Activated CD4-positive, alpha-beta T cell treated with anti-CD3 and anti-CD28 coated beads, Interleukin-2, amount 50 U/mL, for 24 hours (primary cell): ENCODE measurements around the gene CRTC1.

Experiments
- DNase-seq, 2 donors: peaks; one replicate each; pipeline ENCODE4 v3.0.0-alpha.2; 2020; ENCODE audit warnings: low read depth in 1 of 2, low spot score in 1 of 2

CRTC1 gene

DNA sequence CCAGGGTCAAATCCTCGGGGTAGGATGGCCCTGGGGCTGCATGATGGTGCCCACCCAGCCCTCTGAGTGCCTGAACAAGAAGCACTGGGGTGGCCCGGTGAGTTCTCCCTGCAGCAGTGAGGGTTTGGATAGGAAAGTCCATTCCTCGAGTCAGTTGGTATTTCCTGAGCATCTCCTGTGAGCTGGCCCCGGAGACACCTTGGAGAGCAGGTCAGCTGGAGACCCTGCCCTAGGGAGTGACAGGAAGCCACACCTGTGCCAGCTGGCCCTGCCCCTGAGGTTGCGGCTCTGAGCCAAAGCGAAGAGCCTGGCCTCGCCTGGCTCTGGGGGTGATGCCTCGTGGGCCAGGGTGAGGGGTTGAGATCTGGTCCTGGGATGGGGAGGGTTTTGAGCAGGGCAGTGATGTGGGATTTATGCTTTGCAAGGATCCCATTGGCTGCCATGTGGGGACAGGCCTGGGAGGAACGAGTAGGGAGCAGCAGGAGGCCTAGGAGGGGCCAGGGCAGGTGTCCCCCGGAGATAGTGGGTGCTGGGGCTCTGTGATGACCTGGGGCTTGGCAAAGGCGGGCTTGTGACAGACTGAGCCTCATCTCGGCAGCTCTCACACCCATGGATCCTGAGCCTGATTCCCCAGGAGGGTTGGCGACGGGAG is 16.0 kb downstream of the CRTC1 start:
- DNase-seq = no peak

DNA sequence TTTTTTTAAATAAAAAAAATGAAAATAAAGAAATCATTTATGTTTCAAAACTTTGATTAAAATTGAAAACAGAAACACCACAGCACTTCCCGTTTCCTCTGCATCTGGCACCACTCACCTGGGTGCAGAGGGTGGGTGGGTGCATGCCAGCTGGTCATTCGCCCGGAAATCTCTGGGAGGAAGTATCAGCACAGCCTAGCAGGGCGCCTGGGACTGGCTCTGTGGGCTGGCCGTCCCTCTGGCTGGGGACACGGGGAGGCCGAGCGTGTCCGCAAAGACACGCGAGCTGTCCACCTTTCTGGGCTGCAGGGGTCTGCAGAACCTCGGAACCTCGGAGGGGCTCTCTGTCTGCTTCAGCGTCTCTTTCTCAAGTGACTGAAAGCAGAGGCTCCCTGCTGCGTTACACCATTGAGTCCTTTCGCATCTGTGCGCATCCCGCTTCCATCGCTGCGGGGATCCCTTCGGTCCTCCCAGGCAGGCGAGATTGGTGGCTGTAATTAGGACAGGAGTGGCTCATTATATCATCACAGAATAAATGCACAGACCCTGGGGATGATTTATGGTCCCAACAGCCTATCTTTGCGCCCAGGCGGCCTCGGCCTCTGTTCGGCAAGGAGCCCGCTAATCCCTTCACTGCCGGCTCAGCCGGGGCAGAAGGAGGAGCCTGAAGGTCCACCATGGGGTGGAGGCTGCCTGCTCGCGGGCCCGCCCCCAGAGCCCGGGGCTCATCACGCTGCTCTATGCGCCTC is 17.2 kb downstream of the CRTC1 start:
- DNase-seq = peak; percentile 28 to 48

GRCh38 chr19:18701250-18701608 is 17.7 kb downstream of the CRTC1 start:
- DNase-seq = no peak

GRCh38 chr19:18704054-18704453 is 20.6 kb downstream of the CRTC1 start:
- no peak for DNase-seq

DNA sequence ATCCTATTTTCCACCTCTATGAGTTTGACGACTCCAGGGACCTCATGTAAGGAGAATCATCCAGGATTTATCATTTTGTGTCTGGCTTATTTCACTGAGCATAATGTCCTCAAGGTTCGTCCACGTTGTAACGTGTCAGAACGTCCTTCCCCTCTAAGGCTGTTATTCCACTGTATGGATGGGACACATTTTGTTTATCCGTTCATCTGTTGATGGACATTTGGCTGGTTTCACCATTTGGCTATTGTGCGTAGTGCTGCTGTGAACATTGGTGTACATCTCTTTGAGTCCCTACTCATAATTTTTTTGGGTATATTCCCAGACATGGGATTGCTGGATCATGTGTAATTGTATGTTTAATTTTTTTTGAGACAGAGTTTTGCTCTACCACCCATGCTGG is 21.5 kb downstream of the CRTC1 start:
- DNase-seq = no peak

- no peak for DNase-seq
Measured at GRCh38 chr19:18708452-18709231, 25.2 kb downstream of the CRTC1 start.

DNA sequence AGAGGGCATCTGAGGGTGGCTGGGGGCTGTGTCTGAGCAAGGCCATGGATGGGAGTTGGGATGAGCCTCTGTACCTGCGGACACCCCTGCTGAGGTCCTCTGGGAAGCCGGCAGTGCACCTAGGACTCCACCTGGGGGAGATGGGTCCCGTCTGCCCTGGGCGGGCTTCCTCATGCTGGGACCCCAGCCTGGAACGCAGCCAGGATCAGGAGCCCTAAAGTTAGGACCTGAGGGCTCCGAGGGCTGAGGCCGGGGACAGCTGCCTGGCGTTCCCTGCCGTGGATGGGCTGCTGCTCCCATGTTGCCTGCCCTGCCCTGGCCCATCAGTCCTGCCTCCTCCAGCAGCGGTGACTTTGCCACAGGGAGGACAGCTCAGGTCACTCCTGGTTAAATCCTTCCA is 26.1 kb downstream of the CRTC1 start:
- DNase-seq = no peak

DNA sequence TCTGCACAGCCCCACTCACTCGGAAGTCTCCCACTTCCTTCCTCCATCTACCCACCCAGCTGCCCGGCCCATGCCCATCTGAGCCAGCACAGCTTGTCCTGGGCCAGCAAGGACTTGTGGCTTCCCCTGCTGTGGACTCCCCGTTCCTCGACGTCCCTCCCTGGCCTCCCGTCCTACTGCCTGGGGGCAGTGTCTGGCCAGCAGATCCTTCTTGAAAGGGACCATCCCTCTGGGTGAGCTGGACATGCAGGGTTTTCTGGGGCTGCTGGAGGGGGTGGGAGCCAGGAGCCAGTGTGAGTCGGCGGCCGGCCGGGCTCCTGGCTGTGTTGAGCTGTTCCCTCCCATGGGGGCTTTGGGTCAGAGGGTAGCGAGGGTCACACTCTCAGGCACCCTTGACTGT is 26.7 kb downstream of the CRTC1 start:
- no peak for DNase-seq

DNA sequence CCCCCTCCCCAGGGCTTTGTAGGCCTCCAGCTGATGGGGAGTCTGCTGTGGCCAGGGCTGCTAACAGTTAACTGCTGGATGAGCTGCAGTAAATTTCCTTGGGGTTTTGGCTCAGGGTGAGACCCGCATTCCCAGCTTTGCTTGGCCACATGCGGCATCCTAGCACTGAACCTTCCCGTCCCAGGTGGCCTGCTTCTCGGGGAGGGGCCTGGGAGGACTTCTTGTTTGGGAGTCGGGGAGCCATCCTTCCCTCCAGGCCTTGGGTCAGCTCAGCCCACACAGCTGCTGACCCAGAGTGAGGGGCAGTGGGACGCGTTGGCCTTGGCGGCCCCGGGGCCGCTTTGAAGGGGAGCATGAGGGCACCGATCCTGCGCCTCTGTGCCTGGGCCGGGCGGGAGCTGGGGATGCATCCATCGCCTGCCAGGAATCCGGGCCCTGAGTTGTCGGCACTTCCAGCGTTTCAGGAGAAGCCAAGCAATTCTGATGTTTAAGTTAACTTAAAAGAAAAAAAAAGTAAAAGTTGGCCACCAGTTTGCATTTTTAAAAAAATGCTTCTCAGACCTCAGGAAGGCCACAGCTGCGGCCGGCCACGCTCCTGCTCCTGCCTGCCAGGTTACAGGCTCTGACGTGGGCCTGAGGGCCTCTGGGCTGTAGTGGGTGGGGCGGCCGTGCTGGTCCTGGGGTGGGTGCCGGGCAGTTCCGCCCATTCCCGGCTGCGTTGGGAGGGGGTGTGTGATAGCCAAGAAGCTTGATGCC is 27.7 kb downstream of the CRTC1 start:
- no peak for DNase-seq

- DNase-seq = no peak
Measured at GRCh38 chr19:18711893-18712292, 28.4 kb downstream of the CRTC1 start.

DNA sequence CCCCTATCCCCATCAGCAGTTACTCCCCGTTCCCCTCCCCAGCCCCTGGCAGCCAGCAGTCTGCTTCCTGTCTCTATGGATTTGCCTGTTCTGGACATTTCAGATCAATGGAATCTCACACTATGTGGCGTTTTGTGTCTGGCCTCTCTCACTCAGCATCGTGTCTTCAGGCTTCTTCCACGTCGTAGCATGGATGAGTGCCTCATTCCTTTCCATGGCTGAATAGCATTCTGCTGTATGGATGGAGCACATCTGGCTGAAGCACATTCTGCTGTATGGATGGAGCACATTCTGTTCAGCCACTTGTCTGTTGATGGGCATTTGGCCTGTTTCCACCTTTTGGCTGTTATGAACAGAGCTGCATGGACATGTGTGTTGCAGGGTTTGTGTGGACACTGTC is 29.5 kb downstream of the CRTC1 start:
- DNase-seq = no peak

GRCh38 chr19:18713550-18714117 is 30.2 kb downstream of the CRTC1 start:
- no peak for DNase-seq

- DNase-seq = no peak
Measured at GRCh38 chr19:18715416-18715815, 31.9 kb downstream of the CRTC1 start.

DNA sequence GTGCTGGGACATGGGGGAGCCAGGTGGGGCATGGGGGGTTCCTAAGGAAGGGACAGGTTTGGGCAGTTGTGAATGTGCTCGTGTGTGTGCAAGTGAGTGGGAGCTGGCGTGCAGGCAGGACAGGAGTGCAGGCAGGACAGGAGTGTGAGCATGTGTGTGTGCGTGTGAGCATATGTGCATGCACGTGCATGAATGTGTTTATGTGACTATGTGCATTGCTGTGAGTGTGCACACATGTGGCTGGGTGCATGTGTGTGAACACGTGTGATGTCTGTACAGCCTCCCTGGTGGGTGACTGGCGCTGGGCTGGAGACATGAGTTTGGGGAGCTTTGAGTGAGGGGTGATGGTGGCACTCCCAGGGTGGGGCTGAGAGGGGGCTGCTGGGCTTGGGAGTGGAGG is 33.4 kb downstream of the CRTC1 start:
- DNase-seq = no peak

DNA sequence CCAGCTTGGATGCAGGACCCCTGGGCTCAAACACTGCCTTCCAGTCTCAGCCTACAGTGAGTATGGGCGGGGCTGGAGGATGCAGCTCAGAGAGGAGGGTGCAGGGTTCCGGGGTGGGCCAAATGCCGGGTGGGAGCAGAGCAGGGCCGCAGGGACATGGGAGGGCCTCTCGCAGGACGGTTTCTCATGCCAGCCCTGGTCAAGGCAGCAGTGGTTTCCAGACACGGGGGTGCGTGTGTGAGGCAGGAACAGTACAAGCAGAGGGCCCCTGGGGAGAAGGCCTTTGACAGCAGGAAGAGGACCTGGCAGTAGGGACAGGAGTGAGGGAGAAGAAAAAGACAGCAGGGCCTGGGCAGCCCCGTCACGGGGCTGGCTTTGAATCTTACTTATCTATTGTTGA is 34.1 kb downstream of the CRTC1 start:
- no peak for DNase-seq

GRCh38 chr19:18718015-18718526 is 34.6 kb downstream of the CRTC1 start:
- no peak for DNase-seq

DNA sequence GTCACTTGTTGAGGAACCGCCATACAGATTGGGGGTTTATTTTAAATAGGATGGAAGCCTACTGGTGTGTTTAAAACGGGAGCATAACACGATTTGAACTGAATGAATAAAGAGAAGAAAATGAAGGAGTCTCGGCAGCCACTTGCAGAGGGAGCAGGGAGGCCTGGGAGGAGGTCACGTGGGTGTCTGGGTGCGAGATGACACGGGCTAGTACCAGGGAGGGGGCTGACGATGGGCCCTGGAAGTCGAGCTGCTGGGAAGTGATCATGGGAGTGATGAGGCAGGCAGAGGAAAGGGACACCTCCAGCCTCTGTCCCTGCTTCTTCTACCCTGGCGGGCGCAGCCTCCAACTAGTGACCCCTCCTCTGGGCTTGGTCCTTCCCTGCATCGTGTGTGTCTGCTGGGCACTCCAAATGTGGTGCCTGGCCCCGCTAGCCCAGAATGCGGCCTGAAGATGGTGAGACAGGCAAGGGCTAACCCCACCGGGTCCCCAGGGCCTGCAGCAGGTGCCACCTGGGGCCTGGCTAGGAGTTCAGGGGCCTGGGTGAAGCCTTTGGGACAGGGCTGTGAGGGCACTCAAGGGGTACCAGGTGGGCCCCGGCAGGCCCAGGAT is 35.5 kb downstream of the CRTC1 start:
- no peak for DNase-seq

GRCh38 chr19:18719541-18719940 is 36.1 kb downstream of the CRTC1 start:
- no peak for DNase-seq

DNA sequence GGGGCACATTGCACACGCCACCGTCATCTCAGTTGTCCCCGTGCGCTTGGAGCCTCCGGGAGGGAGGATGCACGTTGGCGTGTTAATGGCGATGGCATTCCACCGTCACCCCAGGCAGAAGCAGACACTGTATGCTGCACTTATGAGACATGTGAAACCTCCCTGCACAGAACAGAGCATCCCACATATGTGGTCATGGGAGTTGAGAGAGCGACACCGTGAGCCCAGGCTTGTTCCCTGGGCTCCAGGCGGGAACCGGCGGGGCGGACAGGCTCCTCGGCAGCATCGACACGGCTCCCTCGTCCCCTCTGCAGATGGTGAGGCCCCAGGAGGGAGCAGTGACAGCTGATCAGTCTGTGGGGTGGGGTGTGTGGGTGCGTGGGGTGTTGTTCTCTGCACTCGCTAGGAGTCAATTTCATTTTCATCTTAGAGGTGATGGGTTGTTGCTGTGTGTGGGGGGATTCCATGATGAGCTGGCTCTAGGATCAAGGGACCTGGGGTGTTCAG is 40.4 kb downstream of the CRTC1 start:
- DNase-seq = no peak
